AG04450 (cell line): ENCODE data around the gene DNAJC30. TPM values are rescaled to one million over a fixed set of nuclear protein-coding genes. Genes with fewer than 3 reads are reported as not detected.
A peak's percentile ranks its signal among the peaks of the same experiment; 100 is the strongest.

Source experiments
- CTCF ChIA-PET: fragments of 300-600, 350-600 bp; formaldehyde crosslinking; extraction: SDS; loops from one replicate; lab custom pipeline; 2022; ENCODE audit warnings: antibody characterized with exemption, inconsistent platforms; lab: Charles Lee
- POLR2A ChIA-PET: fragments of 350-600 bp; formaldehyde crosslinking; extraction: SDS; loops from one replicate; lab custom pipeline; 2021; ENCODE audit warnings: antibody characterized with exemption, inconsistent platforms; lab: Yijun Ruan, JAX
- DNase-seq: peaks from one replicate; pipeline ENCODE4 v3.0.0-alpha.2; 2011; ENCODE audit warnings: low read depth, low spot score
- H3K27ac ChIP-seq: one replicate; pipeline ENCODE4 v1.5.1; 2012; ENCODE audit warnings: low read depth, low read length, control low read depth
- H3K27me3 ChIP-seq: one replicate; pipeline ENCODE4 v1.6.0; 2012; ENCODE audit warnings: low read length; ENCODE audit not compliant: control insufficient read depth, insufficient read depth
- H3K4me3 ChIP-seq: 2 replicates; pipeline ENCODE4 v1.5.1; 2011; ENCODE audit warnings: mild to moderate bottlenecking, low read depth, low read length, control low read depth
- H3K9me3 ChIP-seq: 2 replicates; pipeline ENCODE4 v1.5.1; 2012; ENCODE audit warnings: low read length; ENCODE audit not compliant: control insufficient read depth, insufficient read depth
- CTCF ChIP-seq: IDR thresholded peaks from 2 replicates; pipeline ENCODE4 v1.5.1; 2011; ENCODE audit warnings: low read depth, low read length, control low read depth, inconsistent platforms
- polyA plus RNA-seq: library from polyadenylated mRNA; depleted of rRNA; stranded (reverse); fragments of >200 nt; gene quantifications from 2 replicates; pipeline ENCODE4 v1.2.3, GENCODE V29; 2011

The DNAJC30 gene
- polyA plus RNA-seq, 1 experiment: 5.9 TPM

- H3K9me3 ChIP-seq: no peaks in the 10 kb centered on the region
- CTCF ChIA-PET: interaction anchor here (1.3 kb wide), 1 partner anchor 34 kb away, joined by 3 read pairs; no protein-coding TSS in a partner anchor
- TF ChIP-seq CTCF: no peak
- DNase-seq: no peak
- POLR2A ChIA-PET: no interaction called here
- peaks cover 58% of the 10 kb centered on the region for H3K27me3 ChIP-seq
- no peak overlapping the region for H3K27ac ChIP-seq
- H3K4me3 ChIP-seq: peak overlapping the region; percentile 29; the same call in 1 of the 2 replicates
Observed at GRCh38 chr7:73647725-73648592, 35.3 kb downstream of the DNAJC30 start.

- peaks cover 56% of the 10 kb centered on the region for H3K27me3 ChIP-seq
- no peak for TF ChIP-seq CTCF
- ChIA-PET POLR2A (no interaction called here), CTCF (interaction anchor here (0.6 to 1.3 kb wide), 2 partner anchors 15 to 33 kb away, joined by 3 read pairs; no protein-coding TSS in a partner anchor)
- no peaks in the 10 kb centered on the region for H3K9me3 ChIP-seq
- DNase-seq: no peak
- no peak overlapping the region for H3K27ac ChIP-seq
- H3K4me3 ChIP-seq: no peak overlapping the region
Observed at GRCh38 chr7:73646785-73647724, 36.2 kb downstream of the DNAJC30 start.

GRCh38 chr7:73645643-73646174, 37.5 kb downstream of the DNAJC30 start:
- no peak for DNase-seq
- ChIA-PET CTCF (interaction anchor here (0.8 kb wide), 1 partner anchor 17 kb away, joined by 3 read pairs; no protein-coding TSS in a partner anchor), POLR2A (no interaction called here)
- Histone ChIP-seq H3K9me3 (peaks cover 11% of the 10 kb centered on the region; the same call in 1 of the 2 replicates), H3K27me3 (peaks cover 58% of the 10 kb centered on the region), H3K27ac (no peak overlapping the region), H3K4me3 (no peak overlapping the region)
- no peak for TF ChIP-seq CTCF

GRCh38 chr7:73644688-73645286, 38.5 kb downstream of the DNAJC30 start:
- Histone ChIP-seq H3K27me3 (peaks cover 50% of the 10 kb centered on the region), H3K27ac (no peak overlapping the region), H3K4me3 (no peak overlapping the region), H3K9me3 (peaks cover 12% of the 10 kb centered on the region; the same call in 1 of the 2 replicates)
- ChIA-PET POLR2A (no interaction called here), CTCF (interaction anchor here (0.8 to 1.3 kb wide), 2 partner anchors 16 to 81 kb away, joined by 3 to 4 read pairs; no protein-coding TSS in a partner anchor)
- DNase-seq: no peak
- TF ChIP-seq CTCF: no peak
